ENCODE results near the gene MYBPHL.
"Not testable (repeated sequence)": the region's sequence is repeated elsewhere in the genome, so short reads cannot be mapped to it uniquely, and the experiment has no call there.

GRCh38 chr1:109286762-109287161 lies 20.0 kb downstream of the MYBPHL start:
- TF ChIP-seq POLR2A, CTCF (IDR thresholded peaks at IDR 0.05): not testable (repeated sequence)
